Measurements from ENCODE around the gene DEGS2.
A peak's percentile ranks its signal among the peaks of the same experiment; 100 is the strongest.
"Not testable (repeated sequence)": the region's sequence is repeated elsewhere in the genome, so short reads cannot be mapped to it uniquely, and the experiment has no call there.

The DEGS2 gene

GRCh38 chr14:100159094-100159864 is at the start of gene DEGS2:
TSS of gene DEGS2 (minus strand) at chr14:100159645. CDS start at chr14:100159587, 58 bp downstream.
- peaks cover 0 to 10% of the 10 kb centered on the region in 2 donors for H3K9me3 ChIP-seq (ENCODE audit: control insufficient read depth in 2 of 2, low read length in 2 of 2)
- no peak within 1 kb of the TSS for H3K9ac ChIP-seq (ENCODE audit: low read length in 2 of 2)

DNA sequence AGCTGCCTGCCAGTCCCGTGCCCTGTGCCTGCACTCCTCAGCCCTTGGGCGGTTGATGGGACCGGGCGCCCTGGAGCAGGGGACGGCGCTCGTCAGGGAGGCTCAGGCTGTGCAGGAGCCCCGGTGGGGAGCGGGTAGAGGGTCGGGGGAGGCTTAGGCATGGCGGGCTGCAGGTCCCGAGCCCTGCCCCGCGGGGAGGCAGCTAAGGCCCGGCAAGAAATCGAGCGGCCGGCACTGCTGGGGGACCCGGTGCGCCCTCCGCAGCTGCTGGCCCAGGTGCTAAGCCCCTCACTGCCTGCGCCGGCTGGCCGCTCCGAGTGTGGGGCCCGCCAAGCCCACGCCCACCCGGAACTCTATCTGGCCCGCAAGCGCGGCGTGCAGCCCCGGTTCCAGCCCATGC is 48.7 kb upstream of the DEGS2 start:
- H3K36me3 ChIP-seq (ENCODE audit: control insufficient read depth in 2 of 2, insufficient read depth in 2 of 2, low read length in 2 of 2); H3K27ac ChIP-seq (ENCODE audit: low read length); H3K4me1 ChIP-seq (ENCODE audit: control insufficient read depth, insufficient read depth, low read length); H3K9ac ChIP-seq (ENCODE audit: low read length in 2 of 2); H3K27me3 ChIP-seq (ENCODE audit: control insufficient read depth in 1 of 2, insufficient read depth in 2 of 2, low read length in 2 of 2); H3K9me3 ChIP-seq (ENCODE audit: control insufficient read depth in 2 of 2, low read length in 2 of 2); H3K4me3 ChIP-seq (ENCODE audit: low read length in 2 of 2): not testable (repeated sequence)

More at GRCh38 chr14:100159094-100159864, at the start of gene DEGS2:
- peaks cover 23 to 41% of the 10 kb centered on the region in 2 donors for H3K27me3 ChIP-seq (ENCODE audit: control insufficient read depth in 1 of 2, insufficient read depth in 2 of 2, low read length in 2 of 2)
- no peaks in the 10 kb centered on the region for H3K36me3 ChIP-seq (ENCODE audit: control insufficient read depth in 2 of 2, insufficient read depth in 2 of 2, low read length in 2 of 2)
- H3K4me1 ChIP-seq (ENCODE audit: control insufficient read depth, insufficient read depth, low read length) = peaks cover 8% of the 10 kb centered on the region
- H3K4me3 ChIP-seq (ENCODE audit: low read length in 2 of 2) = peak within 1 kb of the TSS; percentile 11 to 40
- no peak within 1 kb of the TSS for H3K27ac ChIP-seq (ENCODE audit: low read length)

GRCh38 chr14:100207588-100207987 is 48.1 kb upstream of the DEGS2 start:
- H3K9ac ChIP-seq (ENCODE audit: low read length in 2 of 2) = not testable (repeated sequence)

GRCh38 chr14:100204835-100205167 is 45.4 kb upstream of the DEGS2 start:
- H3K27me3 ChIP-seq (ENCODE audit: control insufficient read depth in 1 of 2, insufficient read depth in 2 of 2, low read length in 2 of 2); H3K4me1 ChIP-seq (ENCODE audit: control insufficient read depth, insufficient read depth, low read length); H3K27ac ChIP-seq (ENCODE audit: low read length); H3K9me3 ChIP-seq (ENCODE audit: control insufficient read depth in 2 of 2, low read length in 2 of 2); H3K9ac ChIP-seq (ENCODE audit: low read length in 2 of 2); H3K4me3 ChIP-seq (ENCODE audit: low read length in 2 of 2); H3K36me3 ChIP-seq (ENCODE audit: control insufficient read depth in 2 of 2, insufficient read depth in 2 of 2, low read length in 2 of 2): not testable (repeated sequence)

More at GRCh38 chr14:100207588-100207987, 48.1 kb upstream of the DEGS2 start:
- H3K4me3 ChIP-seq (ENCODE audit: low read length in 2 of 2); H3K27ac ChIP-seq (ENCODE audit: low read length); H3K27me3 ChIP-seq (ENCODE audit: control insufficient read depth in 1 of 2, insufficient read depth in 2 of 2, low read length in 2 of 2); H3K9me3 ChIP-seq (ENCODE audit: control insufficient read depth in 2 of 2, low read length in 2 of 2); H3K4me1 ChIP-seq (ENCODE audit: control insufficient read depth, insufficient read depth, low read length); H3K36me3 ChIP-seq (ENCODE audit: control insufficient read depth in 2 of 2, insufficient read depth in 2 of 2, low read length in 2 of 2): not testable (repeated sequence)

DNA sequence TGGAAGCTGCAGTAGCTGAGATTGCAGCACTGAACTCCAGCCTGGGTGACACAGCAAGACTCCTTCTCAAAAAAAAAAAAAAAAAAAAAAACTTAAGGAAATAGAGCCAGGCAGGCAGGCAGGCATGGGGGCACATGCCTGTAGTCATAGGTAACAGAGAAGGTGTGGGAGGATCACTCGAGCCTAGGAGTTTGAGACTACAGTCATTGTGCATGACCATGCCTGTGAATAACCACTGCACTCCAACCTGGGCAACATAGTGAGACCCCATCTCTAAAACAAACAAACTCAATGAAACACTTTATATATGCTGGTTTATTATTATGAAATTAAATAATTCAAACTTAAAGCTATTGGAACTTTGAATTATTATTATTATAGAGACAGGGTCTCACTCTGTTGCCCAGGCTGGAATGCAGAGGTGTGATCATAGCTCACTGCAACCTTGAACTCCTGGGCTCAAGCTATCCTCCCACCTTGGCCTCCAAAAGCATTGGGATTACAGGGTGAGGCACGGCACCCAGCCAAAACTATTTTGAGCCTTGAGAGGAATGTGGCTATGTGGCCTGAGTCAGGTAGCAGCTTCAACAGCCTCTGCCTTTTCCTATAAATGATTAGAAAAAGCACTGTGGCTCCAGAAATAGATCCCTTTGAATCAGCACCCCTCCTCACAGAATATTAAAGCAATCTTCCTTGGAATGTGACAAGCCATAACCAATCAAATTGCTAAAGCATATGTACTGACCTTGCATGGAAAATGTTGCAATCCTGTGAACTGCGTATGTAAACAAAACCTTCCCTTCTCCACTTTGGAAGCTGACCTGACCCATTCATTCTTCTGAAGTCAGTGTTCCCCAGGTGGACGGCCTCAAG is 44.8 kb upstream of the DEGS2 start:
- Histone ChIP-seq H3K9ac (ENCODE audit: low read length in 2 of 2) (no peak overlapping the region), H3K36me3 (ENCODE audit: control insufficient read depth in 2 of 2, insufficient read depth in 2 of 2, low read length in 2 of 2) (no peaks in the 10 kb centered on the region), H3K4me3 (ENCODE audit: low read length in 2 of 2) (no peak overlapping the region), H3K27ac (ENCODE audit: low read length) (no peak overlapping the region), H3K9me3 (ENCODE audit: control insufficient read depth in 2 of 2, low read length in 2 of 2) (no peaks in the 10 kb centered on the region), H3K27me3 (ENCODE audit: control insufficient read depth in 1 of 2, insufficient read depth in 2 of 2, low read length in 2 of 2) (peaks cover 0 to 2% of the 10 kb centered on the region in 2 donors), H3K4me1 (ENCODE audit: control insufficient read depth, insufficient read depth, low read length) (no peaks in the 10 kb centered on the region)

GRCh38 chr14:100203146-100203545 is 43.7 kb upstream of the DEGS2 start:
- H3K27me3 ChIP-seq (ENCODE audit: control insufficient read depth in 1 of 2, insufficient read depth in 2 of 2, low read length in 2 of 2) = peaks cover 0 to 2% of the 10 kb centered on the region in 2 donors
- H3K36me3 ChIP-seq (ENCODE audit: control insufficient read depth in 2 of 2, insufficient read depth in 2 of 2, low read length in 2 of 2) = no peaks in the 10 kb centered on the region
- no peaks in the 10 kb centered on the region for H3K4me1 ChIP-seq (ENCODE audit: control insufficient read depth, insufficient read depth, low read length)
- no peak overlapping the region for H3K27ac ChIP-seq (ENCODE audit: low read length)
- H3K4me3 ChIP-seq (ENCODE audit: low read length in 2 of 2) = no peak overlapping the region
- no peak overlapping the region for H3K9ac ChIP-seq (ENCODE audit: low read length in 2 of 2)
- no peaks in the 10 kb centered on the region for H3K9me3 ChIP-seq (ENCODE audit: control insufficient read depth in 2 of 2, low read length in 2 of 2)

- H3K9ac ChIP-seq (ENCODE audit: low read length in 2 of 2) = no peak overlapping the region
- H3K4me3 ChIP-seq (ENCODE audit: low read length in 2 of 2) = no peak overlapping the region
- no peaks in the 10 kb centered on the region for H3K36me3 ChIP-seq (ENCODE audit: control insufficient read depth in 2 of 2, insufficient read depth in 2 of 2, low read length in 2 of 2)
- no peaks in the 10 kb centered on the region for H3K9me3 ChIP-seq (ENCODE audit: control insufficient read depth in 2 of 2, low read length in 2 of 2)
- H3K27me3 ChIP-seq (ENCODE audit: control insufficient read depth in 1 of 2, insufficient read depth in 2 of 2, low read length in 2 of 2) = peaks cover 0 to 2% of the 10 kb centered on the region in 2 donors
- H3K4me1 ChIP-seq (ENCODE audit: control insufficient read depth, insufficient read depth, low read length) = no peaks in the 10 kb centered on the region
- H3K27ac ChIP-seq (ENCODE audit: low read length) = no peak overlapping the region
Measured at GRCh38 chr14:100202712-100203111, 43.3 kb upstream of the DEGS2 start.

DNA sequence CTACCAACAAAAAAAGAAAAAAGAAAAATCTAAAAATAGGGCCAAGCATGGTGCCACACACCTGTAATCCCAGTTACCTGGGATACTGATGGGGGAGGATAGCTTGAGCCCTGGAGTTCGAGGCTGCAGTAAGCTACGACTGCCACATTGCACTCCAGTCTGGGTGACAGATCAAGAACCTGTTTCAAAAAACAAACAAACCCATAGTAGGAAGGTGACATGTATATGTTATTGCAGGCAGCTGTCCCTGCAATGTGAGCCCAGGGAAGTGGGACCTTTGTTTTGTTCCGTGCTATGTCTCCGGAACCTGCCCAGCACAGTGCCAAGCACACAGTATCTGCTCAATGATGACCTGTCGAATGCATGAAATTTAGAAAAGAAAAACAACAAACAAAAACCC is 42.3 kb upstream of the DEGS2 start:
- H3K9me3 ChIP-seq (ENCODE audit: control insufficient read depth in 2 of 2, low read length in 2 of 2) = no peaks in the 10 kb centered on the region
- H3K9ac ChIP-seq (ENCODE audit: low read length in 2 of 2) = no peak overlapping the region
- H3K4me1 ChIP-seq (ENCODE audit: control insufficient read depth, insufficient read depth, low read length) = no peaks in the 10 kb centered on the region
- H3K4me3 ChIP-seq (ENCODE audit: low read length in 2 of 2) = no peak overlapping the region
- H3K27ac ChIP-seq (ENCODE audit: low read length) = no peak overlapping the region
- peaks cover 0 to 2% of the 10 kb centered on the region in 2 donors for H3K27me3 ChIP-seq (ENCODE audit: control insufficient read depth in 1 of 2, insufficient read depth in 2 of 2, low read length in 2 of 2)
- H3K36me3 ChIP-seq (ENCODE audit: control insufficient read depth in 2 of 2, insufficient read depth in 2 of 2, low read length in 2 of 2) = no peaks in the 10 kb centered on the region

GRCh38 chr14:100200311-100200710 is 40.9 kb upstream of the DEGS2 start:
- Histone ChIP-seq H3K27ac (ENCODE audit: low read length) (no peak overlapping the region), H3K4me3 (ENCODE audit: low read length in 2 of 2) (no peak overlapping the region), H3K9ac (ENCODE audit: low read length in 2 of 2) (no peak overlapping the region)

GRCh38 chr14:100199240-100199860 is 39.9 kb upstream of the DEGS2 start:
- Histone ChIP-seq H3K27me3 (ENCODE audit: control insufficient read depth in 1 of 2, insufficient read depth in 2 of 2, low read length in 2 of 2) (peaks cover 0 to 2% of the 10 kb centered on the region in 2 donors), H3K9ac (ENCODE audit: low read length in 2 of 2) (no peak overlapping the region), H3K4me3 (ENCODE audit: low read length in 2 of 2) (no peak overlapping the region), H3K36me3 (ENCODE audit: control insufficient read depth in 2 of 2, insufficient read depth in 2 of 2, low read length in 2 of 2) (no peaks in the 10 kb centered on the region), H3K4me1 (ENCODE audit: control insufficient read depth, insufficient read depth, low read length) (no peaks in the 10 kb centered on the region), H3K27ac (ENCODE audit: low read length) (no peak overlapping the region), H3K9me3 (ENCODE audit: control insufficient read depth in 2 of 2, low read length in 2 of 2) (no peaks in the 10 kb centered on the region)

More at GRCh38 chr14:100200311-100200710, 40.9 kb upstream of the DEGS2 start:
- Histone ChIP-seq H3K9me3 (ENCODE audit: control insufficient read depth in 2 of 2, low read length in 2 of 2) (no peaks in the 10 kb centered on the region), H3K27me3 (ENCODE audit: control insufficient read depth in 1 of 2, insufficient read depth in 2 of 2, low read length in 2 of 2) (peaks cover 0 to 2% of the 10 kb centered on the region in 2 donors), H3K4me1 (ENCODE audit: control insufficient read depth, insufficient read depth, low read length) (no peaks in the 10 kb centered on the region), H3K36me3 (ENCODE audit: control insufficient read depth in 2 of 2, insufficient read depth in 2 of 2, low read length in 2 of 2) (no peaks in the 10 kb centered on the region)
